Naive thymus-derived CD8-positive, alpha-beta T cell (primary cell): ENCODE results near the gene NAALADL2. TPM values are rescaled to one million over a fixed set of nuclear protein-coding genes. Genes with fewer than 3 reads are reported as not detected.
"Not testable (repeated sequence)": the region's sequence is repeated elsewhere in the genome, so short reads cannot be mapped to it uniquely, and the experiment has no call there.

Source experiments
- ATAC-seq, 2 donors: fragments of 150-1000 bp; cut with Tn5 transposase in 1 of 2; sonication (Bioruptor Pico), chemical (Tn5 transposase) in 1 of 2; 1 replicate in 1 of 2; 2 replicates in 1 of 2; pipeline ENCODE4 v1.10.0; 2021; ENCODE audit warnings: mild to moderate bottlenecking in 2 of 2, moderate library complexity in 2 of 2
- POLR2A ChIA-PET: fragments of 350-600 bp; sonication (Branson Sonifier 250); formaldehyde crosslinking; loops from one replicate; lab custom pipeline; 2021; ENCODE audit warnings: antibody characterized with exemption; lab: Charles Lee
- DNase-seq, 10 donors: peaks; one replicate each; pipeline versions ENCODE4 v3.0.0 to v3.0.0-alpha.2; 2020 to 2022
- H3K27ac Mint-ChIP-seq, 10 donors: one replicate each; pipeline ENCODE4 v1.8.0; 2020 to 2022; ENCODE audit warnings: mild to moderate bottlenecking in 10 of 10, mixed read lengths in 10 of 10, moderate library complexity in 4 of 10, inconsistent platforms in 1 of 10
- H3K27me3 Mint-ChIP-seq, 5 donors: one replicate each; pipeline ENCODE4 v1.8.0; 2021 to 2022; ENCODE audit warnings: mixed read lengths in 5 of 5
- H3K36me3 Mint-ChIP-seq, 3 donors: one replicate each; pipeline ENCODE4 v1.8.0; 2020 to 2022; ENCODE audit warnings: mixed read lengths in 3 of 3, mild to moderate bottlenecking in 2 of 3, inconsistent platforms in 1 of 3
- H3K4me1 Mint-ChIP-seq, 4 donors: one replicate each; pipeline ENCODE4 v1.8.0; 2021 to 2022; ENCODE audit warnings: mixed read lengths in 4 of 4
- H3K4me3 Mint-ChIP-seq, 10 donors: one replicate each; pipeline ENCODE4 v1.8.0; 2020 to 2022; ENCODE audit warnings: mild to moderate bottlenecking in 10 of 10, mixed read lengths in 10 of 10, moderate library complexity in 6 of 10, inconsistent platforms in 1 of 10
- H3K9me3 Mint-ChIP-seq, 9 donors: one replicate each; pipeline ENCODE4 v1.8.0; 2020 to 2022; ENCODE audit warnings: mixed read lengths in 9 of 9, mild to moderate bottlenecking in 3 of 9, inconsistent platforms in 1 of 9, moderate library complexity in 1 of 9
- polyA plus RNA-seq, 3 donors: library from polyadenylated mRNA; unstranded; fragments of 300-500 nt; fragmentation: Illumina TruSeq; gene quantifications; one replicate each; pipeline ENCODE4 v1.2.3, GENCODE V29; 2021
- total RNA-seq, 8 experiments: library from RNA in 2 of 8; stranded (reverse) in 2 of 8; gene quantifications; one replicate each; pipeline ENCODE4 v1.2.3 and lab custom pipeline; 2021 to 2026

Gene NAALADL2
- total and polyA plus RNA-seq, 5 experiments from 2014 or later, result 0.44 to 1.3 (median 0.88) TPM; not detected in 1

GRCh38 chr3:175102161-175102560 is 243.0 kb downstream of the NAALADL2 start:
- no peaks in the 10 kb centered on the region for H3K4me1 Mint-ChIP-seq
- no peak overlapping the region for H3K27ac Mint-ChIP-seq
- peaks cover 0 to 3% (median 0%) of the 10 kb centered on the region in 9 donors for H3K9me3 Mint-ChIP-seq
- no peaks in the 10 kb centered on the region for H3K27me3 Mint-ChIP-seq
- ATAC-seq (no peak), DNase-seq (no peak)
- H3K4me3 Mint-ChIP-seq, result no peak overlapping the region
- POLR2A ChIA-PET, result no interaction called here
- H3K36me3 Mint-ChIP-seq, result no peaks in the 10 kb centered on the region

GRCh38 chr3:175103298-175103697 is 244.2 kb downstream of the NAALADL2 start:
- POLR2A ChIA-PET, result no interaction called here
- no peaks in the 10 kb centered on the region for H3K4me1 Mint-ChIP-seq
- no peaks in the 10 kb centered on the region for H3K36me3 Mint-ChIP-seq
- no peak overlapping the region for H3K27ac Mint-ChIP-seq
- no peak overlapping the region for H3K4me3 Mint-ChIP-seq
- ATAC-seq (no peak), DNase-seq (no peak)
- peaks cover 0 to 3% (median 0%) of the 10 kb centered on the region in 9 donors for H3K9me3 Mint-ChIP-seq
- H3K27me3 Mint-ChIP-seq, result no peaks in the 10 kb centered on the region

GRCh38 chr3:175105066-175105465 is 245.9 kb downstream of the NAALADL2 start:
- Mint-ChIP-seq H3K27me3 (no peaks in the 10 kb centered on the region), H3K9me3 (peaks cover 0 to 3% (median 0%) of the 10 kb centered on the region in 9 donors), H3K36me3 (no peaks in the 10 kb centered on the region), H3K27ac (no peak overlapping the region), H3K4me3 (no peak overlapping the region), H3K4me1 (no peaks in the 10 kb centered on the region)
- no peak for DNase-seq
- ATAC-seq, result no peak
- POLR2A ChIA-PET, result no interaction called here

GRCh38 chr3:175107231-175107630 is 248.1 kb downstream of the NAALADL2 start:
- Mint-ChIP-seq H3K36me3 (no peaks in the 10 kb centered on the region), H3K4me3 (no peak overlapping the region), H3K9me3 (no peaks in the 10 kb centered on the region), H3K4me1 (no peaks in the 10 kb centered on the region), H3K27ac (no peak overlapping the region), H3K27me3 (no peaks in the 10 kb centered on the region)
- POLR2A ChIA-PET, result no interaction called here
- no peak for ATAC-seq
- DNase-seq, result no peak

GRCh38 chr3:175107995-175108394 is 248.9 kb downstream of the NAALADL2 start:
- no peak overlapping the region for H3K4me3 Mint-ChIP-seq
- no peak for DNase-seq
- H3K27me3 Mint-ChIP-seq, result no peaks in the 10 kb centered on the region
- H3K27ac Mint-ChIP-seq, result no peak overlapping the region
- H3K4me1 Mint-ChIP-seq, result no peaks in the 10 kb centered on the region
- H3K9me3 Mint-ChIP-seq, result no peaks in the 10 kb centered on the region
- H3K36me3 Mint-ChIP-seq, result no peaks in the 10 kb centered on the region
- ATAC-seq, result no peak
- POLR2A ChIA-PET, result no interaction called here

GRCh38 chr3:175108613-175109151 is 249.5 kb downstream of the NAALADL2 start:
- no peaks in the 10 kb centered on the region for H3K27me3 Mint-ChIP-seq

GRCh38 chr3:175111036-175111435 is 251.9 kb downstream of the NAALADL2 start:
- Mint-ChIP-seq H3K27me3 (no peaks in the 10 kb centered on the region), H3K4me1 (no peaks in the 10 kb centered on the region), H3K36me3 (no peaks in the 10 kb centered on the region), H3K27ac (no peak overlapping the region), H3K4me3 (no peak overlapping the region), H3K9me3 (peaks cover 0 to 7% (median 2%) of the 10 kb centered on the region in 9 donors)
- POLR2A ChIA-PET, result no interaction called here
- no peak for ATAC-seq
- DNase-seq, result no peak

More at GRCh38 chr3:175108613-175109151, 249.5 kb downstream of the NAALADL2 start:
- no peak for DNase-seq
- no peak overlapping the region for H3K27ac Mint-ChIP-seq
- no peaks in the 10 kb centered on the region for H3K36me3 Mint-ChIP-seq
- H3K9me3 Mint-ChIP-seq, result no peaks in the 10 kb centered on the region
- ATAC-seq, result no peak
- POLR2A ChIA-PET, result no interaction called here
- H3K4me1 Mint-ChIP-seq, result no peaks in the 10 kb centered on the region
- H3K4me3 Mint-ChIP-seq, result no peak overlapping the region

GRCh38 chr3:175118382-175118941 is 259.3 kb downstream of the NAALADL2 start:
- no peak overlapping the region for H3K4me3 Mint-ChIP-seq
- no peaks in the 10 kb centered on the region for H3K27me3 Mint-ChIP-seq
- ATAC-seq (no peak), DNase-seq (no peak)
- POLR2A ChIA-PET, result no interaction called here
- H3K4me1 Mint-ChIP-seq, result no peaks in the 10 kb centered on the region
- peaks cover 0 to 2% (median 0%) of the 10 kb centered on the region in 3 donors for H3K36me3 Mint-ChIP-seq
- H3K27ac Mint-ChIP-seq, result no peak overlapping the region
- peaks cover 0 to 13% (median 4%) of the 10 kb centered on the region in 9 donors for H3K9me3 Mint-ChIP-seq

- H3K27me3 Mint-ChIP-seq, result no peaks in the 10 kb centered on the region
- no peak overlapping the region for H3K27ac Mint-ChIP-seq
- DNase-seq (no peak), ATAC-seq (no peak)
- H3K4me3 Mint-ChIP-seq, result no peak overlapping the region
- peaks cover 0 to 2% (median 0%) of the 10 kb centered on the region in 3 donors for H3K36me3 Mint-ChIP-seq
- H3K4me1 Mint-ChIP-seq, result no peaks in the 10 kb centered on the region
- H3K9me3 Mint-ChIP-seq, result peaks cover 0 to 18% (median 4%) of the 10 kb centered on the region in 9 donors
- POLR2A ChIA-PET, result no interaction called here
Measured at GRCh38 chr3:175121225-175121624, 262.1 kb downstream of the NAALADL2 start.

GRCh38 chr3:175127075-175127662 is 268.0 kb downstream of the NAALADL2 start:
- Mint-ChIP-seq H3K9me3 (peaks cover 0 to 16% (median 4%) of the 10 kb centered on the region in 9 donors), H3K4me1 (no peaks in the 10 kb centered on the region), H3K27me3 (no peaks in the 10 kb centered on the region), H3K4me3 (no peak overlapping the region), H3K36me3 (peaks cover 0 to 2% (median 0%) of the 10 kb centered on the region in 3 donors), H3K27ac (no peak overlapping the region)
- POLR2A ChIA-PET, result no interaction called here
- DNase-seq, result no peak
- no peak for ATAC-seq

- POLR2A ChIA-PET, result no interaction called here
- DNase-seq (no peak), ATAC-seq (no peak)
- Mint-ChIP-seq H3K9me3 (peaks cover 0 to 12% (median 7%) of the 10 kb centered on the region in 9 donors), H3K27me3 (no peaks in the 10 kb centered on the region), H3K27ac (no peak overlapping the region), H3K4me1 (no peaks in the 10 kb centered on the region), H3K4me3 (no peak overlapping the region), H3K36me3 (peaks cover 0 to 4% (median 0%) of the 10 kb centered on the region in 3 donors)
Measured at GRCh38 chr3:175129126-175129525, 270.0 kb downstream of the NAALADL2 start.

GRCh38 chr3:175129571-175129970 is 270.4 kb downstream of the NAALADL2 start:
- Mint-ChIP-seq H3K36me3 (peaks cover 0 to 4% (median 0%) of the 10 kb centered on the region in 3 donors), H3K27ac (no peak overlapping the region), H3K9me3 (peaks cover 0 to 14% (median 8%) of the 10 kb centered on the region in 9 donors), H3K27me3 (no peaks in the 10 kb centered on the region), H3K4me3 (no peak overlapping the region), H3K4me1 (no peaks in the 10 kb centered on the region)
- DNase-seq, result no peak
- POLR2A ChIA-PET, result no interaction called here
- ATAC-seq, result no peak

GRCh38 chr3:175131866-175132265 is 272.7 kb downstream of the NAALADL2 start:
- H3K27me3 Mint-ChIP-seq, H3K4me1 Mint-ChIP-seq, H3K36me3 Mint-ChIP-seq, H3K4me3 Mint-ChIP-seq, DNase-seq, H3K27ac Mint-ChIP-seq, ATAC-seq, POLR2A ChIA-PET: not testable (repeated sequence)
- peaks cover 0 to 11% (median 6%) of the 10 kb centered on the region in 9 donors for H3K9me3 Mint-ChIP-seq
